HG02798 (cell line): ENCODE results near the gene RAB17.
"Not testable (repeated sequence)": the region's sequence is repeated elsewhere in the genome, so short reads cannot be mapped to it uniquely, and the experiment has no call there.

Experiments used
- ATAC-seq: cut with Tn5 transposase; IDR thresholded peaks from one replicate; pipeline ENCODE4 v1.9.1; 2021; ENCODE audit warnings: mild to moderate bottlenecking; ENCODE audit not compliant: unreplicated experiment, poor library complexity

The RAB17 gene

DNA sequence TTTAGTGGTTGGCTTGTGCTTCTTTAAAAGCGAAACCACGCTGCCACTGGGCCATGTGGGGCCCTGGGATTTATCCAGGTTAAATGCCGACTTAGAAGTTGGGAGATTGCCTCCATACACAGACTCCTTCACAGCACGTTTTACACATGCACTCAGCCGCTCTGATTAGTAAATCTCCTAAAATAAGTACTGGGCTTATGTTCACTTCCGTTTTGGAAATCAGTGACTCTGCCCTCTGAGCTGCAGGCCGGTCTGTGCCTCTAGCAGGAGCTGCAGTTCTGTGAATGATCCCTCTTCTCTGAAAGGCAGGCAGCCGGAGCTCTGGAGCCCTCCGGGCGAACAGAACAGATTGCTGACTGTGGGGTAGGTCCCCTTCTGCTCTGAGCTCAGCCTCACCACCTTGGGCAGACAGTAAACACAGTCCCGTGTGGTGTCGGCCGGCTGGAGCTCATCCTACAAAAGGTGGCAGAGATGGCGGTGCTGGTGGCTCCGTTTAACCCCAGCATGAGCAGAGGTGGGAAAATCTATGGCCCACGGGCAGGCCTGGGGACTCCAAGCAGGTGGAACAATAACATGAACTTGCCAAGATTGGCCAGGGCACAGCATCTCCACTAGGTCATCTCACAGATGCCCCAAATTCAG lies 9.8 kb upstream of the RAB17 start:
- no peak for ATAC-seq

DNA sequence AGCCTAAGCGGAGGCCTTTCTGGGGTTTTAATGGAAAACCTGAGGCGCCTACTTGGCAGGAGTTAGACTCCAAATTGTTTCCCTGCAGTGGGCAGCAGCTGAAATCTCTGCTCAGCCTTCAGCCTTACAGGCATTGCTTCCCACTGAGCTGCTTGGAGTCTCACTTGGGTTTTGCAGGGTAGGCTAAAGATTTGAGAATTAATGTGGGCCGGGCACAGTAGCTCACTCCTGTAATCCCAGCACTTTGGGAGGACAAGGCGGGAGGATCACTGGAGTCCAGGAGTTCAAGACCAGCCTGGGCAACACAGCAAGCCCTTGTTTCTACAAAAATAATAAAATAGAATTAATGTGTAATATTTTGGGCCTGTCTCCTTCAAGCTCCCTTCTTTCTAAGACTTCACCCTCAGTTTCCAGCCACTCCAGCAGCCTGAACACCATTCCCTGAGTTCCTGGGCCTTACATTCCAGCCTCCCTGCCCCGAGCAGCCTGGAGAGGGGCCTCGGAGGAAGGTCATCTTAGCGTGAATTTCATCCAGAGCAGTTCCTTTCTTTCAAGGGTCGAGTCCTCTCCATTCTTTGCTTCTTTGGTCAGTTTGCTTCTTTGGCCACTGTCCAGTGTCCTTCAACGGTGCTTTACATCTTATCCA lies 9.1 kb upstream of the RAB17 start:
- no peak for ATAC-seq

DNA sequence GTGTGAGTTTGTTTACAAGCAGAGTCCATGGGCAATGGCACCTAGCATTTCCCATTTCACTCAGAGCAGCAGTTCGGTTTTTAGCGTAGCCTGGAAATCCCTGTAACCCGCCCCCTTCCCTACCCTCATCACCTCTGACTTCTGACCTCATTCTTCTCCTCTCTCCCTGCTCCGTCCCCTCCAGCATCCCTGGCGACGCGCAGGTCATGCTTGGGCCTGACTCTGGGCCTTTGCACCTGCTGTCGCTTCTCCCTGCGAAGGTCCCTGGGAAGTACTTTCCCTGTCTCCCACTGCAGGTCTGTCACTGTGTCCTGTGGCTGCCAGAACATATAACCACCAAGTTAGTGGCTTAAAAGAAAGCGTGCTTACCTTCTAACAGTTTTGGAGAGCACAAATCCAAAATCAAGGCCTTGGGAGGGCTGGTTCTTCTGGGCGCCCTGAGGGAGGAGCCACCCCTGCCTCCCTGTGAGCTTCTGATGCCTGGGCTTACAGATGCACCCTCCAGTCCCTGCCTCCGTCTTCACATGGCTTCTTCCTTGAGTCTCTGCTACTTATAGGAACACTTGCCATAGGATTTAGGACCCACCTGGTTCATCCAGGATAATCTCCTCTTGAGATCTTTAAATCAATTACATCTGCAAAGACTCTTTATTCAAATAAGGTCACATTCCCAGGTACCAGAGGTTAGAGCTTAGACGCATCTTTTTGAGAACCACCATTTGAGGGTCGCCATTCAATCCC lies 8.1 kb upstream of the RAB17 start:
- no peak for ATAC-seq

DNA sequence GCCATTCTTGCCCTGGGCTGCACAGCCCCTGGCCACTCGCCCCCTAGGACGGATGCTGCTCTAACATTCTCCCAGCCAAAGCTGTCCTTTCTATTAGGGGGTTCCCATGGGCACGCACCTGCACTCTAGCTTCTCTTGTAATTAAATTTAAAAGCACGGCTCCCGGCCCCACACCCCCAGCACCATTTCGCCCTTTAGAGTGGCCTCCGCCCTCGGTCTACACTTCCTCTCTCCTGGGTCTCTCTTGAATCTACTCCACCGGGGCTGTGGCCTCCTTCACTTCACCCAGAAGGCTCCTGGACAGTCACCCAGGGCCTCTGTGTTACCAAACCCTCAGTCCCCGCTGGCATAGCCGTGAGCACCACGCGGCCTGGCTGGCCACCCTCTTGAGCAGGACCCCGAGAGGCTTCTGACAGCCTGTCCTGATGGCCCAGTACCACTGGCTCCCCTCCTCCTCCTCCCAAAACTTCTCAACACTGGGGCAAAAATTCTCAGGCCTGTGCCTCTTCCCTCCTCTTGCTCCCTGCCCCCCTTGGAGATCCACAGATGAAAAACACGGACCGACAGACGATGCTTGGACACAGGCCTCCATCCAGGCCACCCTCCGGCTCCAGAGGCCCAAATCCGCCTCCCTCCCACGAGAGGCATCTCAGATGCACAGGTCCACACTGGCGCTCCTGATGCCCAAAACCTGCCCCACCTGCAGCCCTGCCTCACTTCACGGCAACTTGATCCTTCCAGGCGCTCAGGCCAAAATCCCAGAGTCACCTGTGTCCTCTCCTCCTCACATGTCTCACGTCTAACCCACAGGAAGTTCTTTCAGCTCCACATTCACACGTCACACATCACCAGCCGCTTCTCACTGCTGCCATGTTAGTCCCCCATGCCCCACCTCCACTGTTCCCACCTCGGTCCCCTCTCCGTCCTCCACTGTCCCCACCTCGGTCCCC lies 6.9 kb upstream of the RAB17 start:
- no peak for ATAC-seq

DNA sequence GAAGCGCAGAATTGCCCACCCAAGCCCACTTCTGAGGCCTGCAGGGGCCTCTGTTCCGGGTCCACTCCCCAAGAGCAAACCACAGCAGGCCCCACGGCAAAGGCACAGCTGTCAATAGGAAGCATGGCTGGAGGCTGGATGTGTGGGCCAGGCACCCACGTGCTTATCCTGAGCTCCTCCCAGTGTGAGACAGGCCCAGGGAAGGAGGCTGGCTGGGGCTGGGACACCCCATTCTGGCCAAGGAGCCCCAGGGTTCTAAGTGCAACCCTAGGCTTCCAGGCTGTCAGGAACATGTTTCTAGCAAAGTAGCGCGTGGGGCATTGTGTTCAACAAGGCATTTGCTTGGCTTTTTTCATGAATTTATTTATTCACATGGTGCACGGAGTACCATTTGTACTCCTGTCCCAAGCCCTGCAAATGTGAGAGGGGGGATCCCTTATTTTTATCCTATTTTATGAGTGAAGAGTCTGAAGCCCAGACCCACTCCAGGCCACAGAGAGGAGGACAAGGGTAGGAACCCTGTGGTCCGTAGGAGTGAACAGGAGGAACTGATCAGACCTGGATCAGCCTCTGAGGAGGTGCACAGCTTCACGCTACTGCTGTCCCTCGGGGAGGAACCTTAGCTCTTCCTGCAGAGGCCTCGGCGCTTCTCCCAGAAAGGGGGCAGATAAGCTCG lies 6.1 kb upstream of the RAB17 start:
- no peak for ATAC-seq

DNA sequence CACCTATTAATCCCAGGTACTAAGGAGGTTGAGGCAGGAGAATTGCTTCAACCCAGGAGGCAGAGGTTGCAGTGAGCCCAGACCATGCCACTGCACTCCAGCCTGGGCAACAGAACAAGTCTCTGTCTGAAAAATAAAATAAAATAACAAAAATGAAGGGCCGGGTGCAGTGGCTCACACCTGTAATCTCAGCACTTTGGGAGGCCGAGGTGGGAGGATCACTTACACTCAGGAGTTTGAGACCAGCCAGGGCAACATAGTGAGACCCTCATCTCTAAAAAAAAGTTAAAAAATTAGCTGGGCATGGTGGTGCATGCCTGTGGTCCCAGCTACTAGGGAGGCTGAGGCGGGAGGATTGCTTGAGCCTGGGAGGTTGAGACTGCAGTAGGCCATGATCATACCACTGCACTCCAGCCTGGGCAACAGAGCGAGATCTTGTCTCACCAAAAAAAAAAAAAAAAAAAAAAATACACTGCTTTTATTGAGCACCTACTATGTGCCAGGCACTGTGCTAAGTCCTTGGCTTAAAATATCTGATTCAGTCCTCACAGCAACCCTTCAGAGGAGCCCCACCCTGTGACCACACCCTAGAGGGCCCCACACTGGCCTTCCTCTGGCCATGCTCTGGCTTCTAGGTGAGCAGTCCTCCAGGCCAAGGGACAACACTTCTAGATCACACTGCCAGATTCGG lies 5.4 kb upstream of the RAB17 start:
- ATAC-seq: not testable (repeated sequence)

DNA sequence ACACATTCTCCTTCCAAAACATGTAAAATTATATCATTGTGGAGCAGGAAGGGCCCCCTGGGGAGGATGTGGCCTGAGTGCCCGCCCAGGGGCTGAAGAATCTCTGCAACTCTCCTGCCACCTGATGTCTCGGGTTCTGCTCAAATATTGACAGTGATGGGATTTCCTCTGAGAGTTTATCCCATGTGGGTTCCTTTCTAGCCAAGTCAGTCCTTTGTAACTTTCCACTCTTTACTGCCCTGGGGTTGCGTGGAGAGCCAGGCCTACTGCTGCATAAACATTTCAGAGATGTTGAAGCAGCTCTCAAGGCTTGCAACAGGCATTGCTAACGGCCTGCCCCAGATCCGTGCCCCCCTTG lies 4.0 kb upstream of the RAB17 start:
- no peak for ATAC-seq

DNA sequence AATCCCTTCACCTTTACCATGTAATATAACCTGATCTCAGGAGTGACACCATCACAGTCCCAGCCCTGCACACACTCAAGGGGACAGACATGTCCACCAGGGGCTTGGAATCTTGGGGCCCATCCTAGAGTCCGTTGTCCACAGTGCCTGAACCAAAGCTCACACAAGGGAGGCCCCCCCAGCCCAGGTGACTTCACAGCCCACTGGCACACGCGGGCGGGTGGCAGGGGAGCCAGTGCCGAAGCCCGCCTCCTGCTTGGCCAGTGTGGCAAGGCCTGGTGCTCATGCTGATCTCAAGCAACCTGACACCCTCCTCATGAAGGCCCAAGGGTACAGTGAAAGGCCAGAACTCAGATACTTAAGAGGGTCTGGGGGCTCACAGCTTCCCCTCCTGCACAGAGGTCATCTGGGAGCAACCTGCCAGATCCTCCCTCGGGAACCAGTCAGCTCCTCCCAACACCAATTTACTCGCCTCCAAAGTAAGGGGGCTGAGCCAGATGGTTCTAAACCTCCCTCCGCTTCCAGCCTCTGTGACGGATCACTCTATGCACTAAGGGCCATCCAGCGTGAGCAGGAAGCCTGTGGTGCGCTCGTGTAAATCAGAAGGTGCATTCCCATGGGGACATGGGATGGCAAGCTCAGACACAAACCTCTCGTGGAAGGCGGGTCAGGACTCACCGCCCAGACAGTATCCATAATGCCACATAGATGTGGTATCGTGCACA lies 3.2 kb upstream of the RAB17 start:
- no peak for ATAC-seq

DNA sequence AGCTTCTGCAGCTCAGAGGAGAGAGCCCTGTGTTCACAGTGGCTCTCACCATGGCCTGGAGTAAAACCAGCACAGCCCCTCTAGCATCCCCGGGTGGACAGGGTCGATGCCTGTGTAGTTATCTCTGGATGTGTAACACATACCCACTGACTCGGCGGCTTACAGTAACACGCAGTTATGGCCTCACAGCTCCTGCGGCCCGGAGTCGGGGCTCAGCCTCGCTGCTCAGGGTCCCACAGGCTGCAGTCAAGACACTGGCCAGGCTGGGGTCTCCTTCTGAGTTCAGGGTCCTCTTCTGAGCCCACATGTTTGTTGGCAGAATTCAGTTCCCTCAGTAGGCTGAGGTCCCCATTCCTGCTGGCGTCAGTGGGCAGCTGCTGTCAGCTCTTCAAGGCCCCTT lies 2.5 kb upstream of the RAB17 start:
- no peak for ATAC-seq

DNA sequence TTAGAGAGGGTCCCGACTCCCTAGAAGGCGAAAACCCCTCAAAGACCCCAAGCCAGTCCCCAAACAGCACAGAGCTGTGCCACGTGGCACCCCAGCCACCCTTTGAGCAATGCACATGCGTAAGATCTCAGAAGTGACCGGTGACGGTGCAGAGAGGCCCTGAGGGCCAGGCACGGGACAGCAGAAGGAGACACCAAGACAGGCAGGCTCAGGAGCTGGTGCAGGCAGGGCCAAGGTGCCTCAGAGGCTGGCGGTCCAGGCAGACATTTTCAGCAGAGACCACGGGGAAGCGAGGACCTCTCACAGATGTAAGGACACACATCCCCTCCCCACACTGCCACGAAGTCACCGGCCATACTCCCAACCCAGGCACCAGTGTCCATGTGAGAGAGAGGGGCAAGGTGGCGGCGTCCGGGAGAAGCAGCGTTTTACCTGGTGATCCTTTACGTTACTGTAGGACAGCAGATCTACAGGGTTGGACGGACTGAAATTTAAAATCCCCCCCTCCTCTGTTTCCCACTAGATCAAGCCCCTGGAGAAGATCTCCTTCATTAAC lies 2.0 kb upstream of the RAB17 start:
- ATAC-seq: no peak

DNA sequence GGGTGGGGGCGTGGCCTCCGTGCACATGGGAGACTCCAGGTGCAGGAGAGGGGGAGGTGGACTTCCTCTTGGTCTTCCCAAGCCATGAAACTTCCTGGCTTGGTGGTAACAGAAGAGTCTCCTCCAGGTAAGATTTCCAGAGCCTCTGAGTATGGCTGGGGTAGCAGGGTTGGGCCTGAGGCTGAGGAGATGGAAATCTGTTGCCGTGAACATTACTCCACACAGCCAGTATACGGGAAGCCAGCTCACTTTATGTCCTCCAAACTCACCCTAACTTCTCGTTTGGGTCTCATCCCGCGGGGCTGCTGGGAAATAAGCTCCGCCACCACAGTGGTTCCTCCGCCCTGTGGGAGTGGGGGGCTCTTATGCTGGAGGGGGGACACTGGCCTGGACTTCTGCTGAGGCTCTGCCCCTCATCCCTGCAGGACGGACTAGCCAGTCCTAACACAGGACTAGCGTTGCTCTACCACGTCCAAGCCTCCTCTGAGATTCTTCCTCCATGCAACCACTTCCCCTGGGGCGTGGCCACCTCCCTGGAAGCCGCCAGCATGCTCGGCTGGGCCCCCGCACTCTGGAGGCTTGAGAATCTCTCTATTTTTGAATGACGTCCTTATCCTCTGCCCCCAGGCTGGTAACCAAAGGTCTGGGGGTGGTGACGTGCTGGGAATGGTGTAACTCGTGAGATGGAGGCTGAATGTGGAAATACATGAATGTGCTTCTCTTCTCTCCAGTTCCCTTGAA lies 777 bp upstream of the RAB17 start:
- no peak for ATAC-seq

DNA sequence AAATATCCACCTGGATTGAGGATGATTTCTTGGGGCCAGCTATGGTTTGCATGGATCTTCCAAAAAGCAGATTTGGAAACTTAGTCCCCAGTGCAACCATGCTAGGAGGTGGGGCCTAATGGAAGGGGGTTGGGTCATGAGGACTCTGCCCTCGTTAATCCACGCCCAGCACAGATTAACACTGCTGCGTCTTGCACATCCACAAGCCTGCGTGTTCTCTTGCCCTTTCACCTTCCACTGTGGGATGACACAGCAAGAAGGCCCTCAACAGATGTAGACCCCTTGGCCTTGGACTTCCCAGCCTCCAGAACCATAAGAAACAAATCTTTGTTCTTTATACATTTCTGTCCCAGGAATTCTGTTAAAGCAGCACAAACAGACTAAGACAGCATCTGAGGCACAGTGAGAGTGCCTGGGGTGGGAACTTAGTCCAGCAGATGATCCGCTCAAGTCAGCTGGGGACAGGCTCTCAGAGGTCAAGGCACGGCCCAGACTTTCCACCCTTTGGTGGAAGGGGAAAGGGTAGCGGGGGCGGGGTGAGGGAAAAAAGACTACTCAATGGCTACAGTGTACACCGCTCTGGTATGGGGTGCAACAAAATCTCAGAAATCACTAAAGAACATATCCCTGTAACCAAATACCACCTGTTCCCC lies 2.4 kb downstream of the RAB17 start:
- no peak for ATAC-seq

DNA sequence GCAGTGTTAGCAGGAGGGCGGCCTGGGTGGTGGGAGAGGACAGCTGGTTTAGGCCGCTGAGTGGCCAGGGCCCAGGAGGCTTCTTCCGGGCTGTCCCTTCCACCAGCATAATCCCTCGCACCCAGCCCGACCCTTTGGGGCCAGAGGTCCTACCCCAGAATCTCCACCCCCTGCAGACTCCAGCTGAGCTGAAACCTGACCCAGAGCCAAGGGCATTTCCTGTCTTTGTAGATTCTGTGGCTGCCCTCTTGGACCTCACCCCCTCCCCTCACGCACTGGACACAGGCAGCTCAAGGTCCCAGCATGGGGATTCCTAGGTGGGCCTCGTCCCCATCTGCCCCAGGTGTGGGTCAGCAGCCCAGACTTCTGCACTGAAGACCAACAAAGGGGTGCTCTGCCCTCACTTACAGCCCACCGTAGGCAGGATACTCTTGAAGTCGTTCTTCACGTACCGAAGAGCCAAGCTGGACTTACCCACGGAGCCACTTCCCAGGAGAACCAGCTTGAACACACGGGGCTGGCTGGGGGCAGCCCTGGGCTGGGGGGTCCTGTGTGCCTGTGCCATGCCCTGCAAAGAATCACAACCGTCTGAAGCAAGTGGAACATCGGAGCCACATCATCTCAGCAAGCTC lies 4.8 kb downstream of the RAB17 start:
- ATAC-seq: no peak

DNA sequence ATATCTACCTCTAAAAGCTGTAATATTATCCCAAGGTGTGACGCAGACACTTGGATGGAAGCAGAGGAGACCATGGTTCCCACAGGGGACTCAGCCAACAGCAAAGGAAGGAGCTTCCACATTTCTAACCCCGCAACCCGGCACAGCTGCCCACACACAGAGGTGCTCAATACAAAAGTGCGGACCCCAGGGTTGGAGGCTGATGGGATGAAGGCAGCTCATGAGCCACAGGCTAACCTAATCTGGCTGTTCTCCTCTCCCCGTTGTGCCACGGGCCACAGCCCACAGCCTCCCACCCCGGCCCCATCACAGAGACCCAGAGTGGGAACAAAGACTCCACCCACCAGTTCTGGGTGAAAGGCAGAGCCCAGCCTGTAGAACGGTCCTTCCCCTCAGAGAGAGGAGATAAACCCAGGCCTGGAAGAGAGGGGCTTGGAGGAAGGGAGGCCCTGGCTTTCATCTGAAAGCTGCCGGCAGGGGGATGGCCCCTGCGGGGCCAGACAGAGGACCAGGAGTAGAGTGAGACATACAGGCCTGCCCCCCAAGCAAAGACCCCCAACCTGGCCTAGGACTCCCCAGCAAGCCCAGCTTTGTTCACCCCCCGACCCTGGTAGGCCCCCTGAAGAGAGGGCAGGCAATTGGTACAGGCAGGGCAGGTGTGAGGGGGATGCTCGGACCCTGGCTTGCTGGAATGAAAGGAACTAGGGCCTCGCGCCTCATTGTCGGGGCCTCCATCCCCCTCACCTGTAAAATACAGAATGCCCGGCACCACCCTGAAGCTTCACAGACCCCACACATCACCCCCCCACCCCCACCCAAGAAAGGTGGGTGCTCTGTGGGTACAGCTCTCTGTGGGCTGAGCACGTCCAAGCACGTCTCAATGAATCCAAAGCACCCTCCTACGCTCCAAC lies 6.9 kb downstream of the RAB17 start:
- ATAC-seq: no peak

DNA sequence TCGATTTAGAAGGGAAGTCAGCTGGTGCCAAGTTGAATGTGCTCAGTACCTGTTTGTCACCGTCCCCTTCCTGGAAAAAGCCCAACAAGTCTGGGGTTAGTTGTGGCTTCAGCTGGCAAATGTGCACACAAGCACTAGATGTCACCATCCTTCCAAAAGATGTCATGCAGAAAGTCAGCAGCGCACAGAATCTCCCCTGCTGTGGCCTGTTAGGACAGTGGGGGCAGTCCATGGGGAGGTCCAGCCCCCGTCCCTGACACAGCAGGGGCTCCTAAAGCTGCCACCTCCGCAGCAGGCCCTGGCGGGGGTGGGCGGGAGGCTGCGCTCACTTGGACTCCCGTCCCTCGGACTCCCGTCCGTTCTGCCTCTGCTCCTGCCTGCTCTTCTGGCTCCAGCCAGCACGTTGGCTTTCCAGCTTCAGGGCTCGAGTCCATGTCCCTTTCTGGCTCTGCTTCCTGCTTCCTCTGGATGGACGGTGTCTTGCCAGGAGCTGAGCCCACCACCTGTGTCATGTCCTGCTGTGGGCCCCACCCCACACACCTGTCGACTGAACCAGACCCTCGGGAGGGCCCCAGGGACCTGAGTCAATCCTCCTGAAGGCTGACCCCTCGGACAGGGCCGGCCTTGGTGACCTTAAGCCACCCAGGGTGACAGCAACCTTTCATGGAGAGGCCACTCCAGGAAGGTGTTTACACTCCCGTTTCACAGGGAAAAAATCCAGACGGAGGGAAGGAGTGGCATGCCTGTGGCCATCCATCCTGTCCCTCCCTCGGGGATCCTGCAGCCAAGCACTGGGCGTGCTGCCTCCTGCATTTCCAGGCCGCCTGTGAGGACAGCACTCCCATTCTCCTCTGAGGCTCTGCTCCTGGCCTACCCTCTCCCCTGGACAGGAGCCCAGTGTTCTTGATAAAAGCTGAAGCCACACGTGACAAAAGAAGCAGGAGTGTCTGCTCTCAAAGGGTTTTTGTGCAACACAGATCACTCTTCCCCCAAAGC lies 8.5 kb downstream of the RAB17 start:
- no peak for ATAC-seq
